HK-2 (cell line): ENCODE measurements around the gene IL2RA.
"Not testable (repeated sequence)": the region's sequence is repeated elsewhere in the genome, so short reads cannot be mapped to it uniquely, and the experiment has no call there.

Experiments
- DNase-seq: peaks from one replicate; pipeline ENCODE4 v3.0.0-alpha.2; 2018; ENCODE audit not compliant: unreplicated experiment

The IL2RA gene

DNA sequence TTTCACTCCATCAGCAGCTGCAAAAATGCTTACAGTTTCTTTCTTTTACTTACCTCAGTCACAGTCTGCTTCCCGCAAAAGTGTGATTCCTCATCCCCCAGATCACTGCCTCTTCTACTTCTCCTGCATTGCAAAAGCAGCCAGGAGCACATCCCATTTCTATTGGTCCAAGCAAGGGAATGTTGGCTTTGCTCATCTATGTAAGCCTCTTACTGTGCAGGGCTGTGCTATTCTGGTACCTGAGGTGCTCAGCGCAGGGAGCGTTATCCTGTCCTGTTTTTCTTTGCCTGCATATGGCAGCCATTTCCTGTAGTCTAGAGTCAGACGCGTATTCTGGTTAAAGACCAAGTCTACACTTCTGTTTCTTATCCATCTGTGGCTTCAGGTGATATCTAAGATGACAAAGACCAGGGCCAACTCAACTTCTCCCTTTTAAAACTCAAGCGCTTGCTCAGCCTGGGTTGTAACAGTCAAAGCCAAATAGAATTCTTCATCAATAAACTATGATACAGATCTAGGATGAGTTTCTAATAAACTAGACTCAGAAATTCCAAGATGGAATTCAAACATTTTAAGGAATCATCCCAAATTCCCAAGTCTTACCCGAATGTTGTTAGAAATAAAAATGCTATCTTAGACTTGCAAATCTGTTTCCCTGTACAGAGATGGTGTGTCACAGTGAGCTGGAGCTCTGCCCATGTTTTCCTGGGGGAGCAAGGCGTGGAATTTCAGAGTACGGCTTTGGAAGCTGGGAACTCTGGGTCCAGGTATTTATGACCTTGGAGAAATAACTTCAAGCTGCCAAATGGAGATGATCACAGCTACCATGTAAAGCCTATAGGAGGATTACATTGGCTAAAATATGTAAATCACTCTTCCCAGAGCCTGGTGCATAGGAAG is 20.6 kb upstream of the IL2RA start:
- no peak for DNase-seq

GRCh38 chr10:6080417-6080973 is 18.3 kb upstream of the IL2RA start:
- DNase-seq, result no peak

- no peak for DNase-seq
Observed at GRCh38 chr10:6079044-6079443, 16.9 kb upstream of the IL2RA start.

DNA sequence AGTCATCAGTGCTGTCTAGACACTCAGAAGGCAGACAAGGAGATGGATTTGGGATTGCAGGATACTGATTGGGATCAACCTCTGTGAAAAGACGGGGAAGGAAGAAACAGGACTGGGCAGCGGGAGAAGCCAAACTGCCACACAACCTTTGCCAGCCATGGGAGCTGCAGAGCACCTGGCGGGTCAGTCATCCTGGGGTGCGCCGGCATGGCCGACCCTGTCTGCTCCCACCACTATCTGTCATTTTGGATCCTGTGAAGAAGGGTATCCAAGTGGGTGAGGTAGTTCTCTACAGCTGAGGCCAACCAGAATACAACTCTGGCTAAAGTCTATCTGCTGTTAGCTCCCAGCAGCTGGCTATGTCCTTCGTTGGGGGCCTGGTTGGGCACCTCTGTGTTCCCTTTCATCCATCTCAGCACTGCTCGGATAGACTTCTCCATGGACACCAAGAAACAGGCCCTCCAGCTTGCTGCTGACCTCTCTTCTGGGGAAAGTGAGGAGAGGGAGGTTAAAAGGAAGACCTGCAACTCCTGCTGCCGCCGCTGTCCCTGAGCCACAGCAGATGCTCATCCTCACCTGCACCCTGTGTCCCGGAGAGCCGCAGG is 15.0 kb upstream of the IL2RA start:
- no peak for DNase-seq

- no peak for DNase-seq
Observed at GRCh38 chr10:6074489-6075301, 12.5 kb upstream of the IL2RA start.

DNA sequence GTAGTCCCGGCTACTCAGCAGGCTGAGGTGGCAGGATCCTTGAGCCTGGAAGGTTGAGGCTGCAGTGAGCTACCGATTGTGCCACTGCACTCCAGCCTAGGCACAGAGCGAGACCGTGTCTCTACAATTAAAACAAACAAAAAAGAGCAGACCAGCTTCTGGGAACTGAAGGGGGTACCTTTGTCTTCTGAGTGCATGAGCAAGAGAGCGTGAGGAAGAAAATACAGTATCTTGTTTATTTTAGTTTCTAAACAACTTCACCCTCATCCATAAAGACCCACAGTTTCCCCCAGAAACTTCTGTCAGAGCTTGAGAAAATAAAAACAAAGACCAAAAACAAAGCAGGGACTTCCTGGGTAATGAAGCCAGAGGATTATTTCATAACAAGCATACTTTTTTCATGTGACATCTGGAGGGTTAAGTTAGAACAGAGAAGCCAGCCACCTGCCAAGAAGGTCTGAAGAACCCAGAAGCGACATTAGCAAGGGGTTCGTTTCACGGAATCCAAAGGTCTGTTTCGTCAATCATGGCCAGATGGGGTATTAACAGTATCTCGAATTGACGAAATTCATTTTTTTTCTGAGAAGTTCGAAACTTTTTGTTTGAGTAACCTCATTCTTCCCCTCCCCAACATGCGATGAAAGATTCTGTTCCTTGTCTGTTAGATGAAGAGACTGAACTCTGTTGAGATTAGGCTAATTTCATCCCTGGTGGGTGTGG is 10.2 kb upstream of the IL2RA start:
- DNase-seq, result no peak

DNA sequence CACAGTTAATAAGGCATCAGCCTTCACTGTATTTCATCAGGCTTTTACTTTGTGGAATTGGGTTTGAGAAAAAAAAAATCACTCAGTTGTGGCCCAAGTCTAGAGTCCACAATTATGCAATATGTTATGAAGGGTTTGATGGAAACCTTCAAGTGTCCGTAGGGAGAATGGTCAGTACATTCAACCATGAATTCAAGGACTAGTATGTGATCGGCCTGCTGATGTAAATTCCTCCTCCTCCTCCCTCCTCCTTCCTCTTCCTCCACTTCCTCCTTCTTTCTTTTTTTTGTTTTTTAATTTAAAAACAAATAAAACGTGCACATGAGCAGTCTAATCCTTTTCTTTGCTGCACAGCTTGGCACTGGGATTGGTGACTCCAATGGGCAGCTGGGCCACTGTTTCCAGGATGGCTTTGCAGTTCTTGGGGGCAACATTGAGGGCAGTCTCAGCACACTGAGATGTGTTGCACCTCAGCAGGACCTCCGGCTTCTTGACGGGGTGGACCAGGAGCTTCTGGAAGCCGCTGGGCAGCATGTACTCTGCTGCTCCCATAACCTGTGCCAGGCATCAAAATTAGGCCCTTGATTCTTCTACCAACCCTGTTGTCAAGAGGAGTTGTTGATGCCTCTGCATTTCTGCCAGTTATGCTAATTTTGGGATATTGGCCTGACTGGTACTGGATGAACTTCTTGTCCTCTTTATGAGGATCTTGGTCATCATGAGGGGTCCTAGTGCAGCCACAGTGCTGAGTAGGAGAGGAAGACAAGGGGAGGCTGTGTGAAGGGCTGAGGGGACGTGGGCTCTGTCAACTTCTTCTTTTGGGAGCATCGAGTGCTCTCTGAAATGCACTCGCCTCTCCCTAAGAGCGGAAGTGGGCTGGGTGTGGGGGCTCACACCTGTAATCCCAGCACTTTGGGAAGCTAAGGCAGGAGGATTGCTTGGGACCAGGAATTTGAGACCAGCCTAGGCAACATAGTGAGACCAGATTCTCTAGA is 9.3 kb upstream of the IL2RA start:
- DNase-seq, result no peak

DNA sequence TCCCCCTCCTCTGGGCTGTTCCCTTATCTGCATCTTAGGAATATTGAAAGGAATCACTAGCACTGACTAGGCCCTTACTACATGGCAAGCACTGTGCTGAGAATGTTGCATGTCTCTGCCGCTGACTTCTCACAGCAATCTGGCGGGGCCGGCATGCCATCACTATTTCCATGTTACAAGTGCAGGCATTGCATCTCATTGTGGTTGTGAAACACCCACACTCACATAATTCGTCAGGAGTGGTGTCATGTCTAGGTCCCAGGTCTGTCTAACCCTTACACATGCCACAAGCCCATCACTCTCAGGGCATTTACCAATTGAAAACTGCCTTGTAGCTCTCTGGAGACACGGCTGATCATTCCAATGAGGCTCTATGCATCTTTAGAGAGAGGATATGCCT is 8.5 kb upstream of the IL2RA start:
- DNase-seq, result no peak

DNA sequence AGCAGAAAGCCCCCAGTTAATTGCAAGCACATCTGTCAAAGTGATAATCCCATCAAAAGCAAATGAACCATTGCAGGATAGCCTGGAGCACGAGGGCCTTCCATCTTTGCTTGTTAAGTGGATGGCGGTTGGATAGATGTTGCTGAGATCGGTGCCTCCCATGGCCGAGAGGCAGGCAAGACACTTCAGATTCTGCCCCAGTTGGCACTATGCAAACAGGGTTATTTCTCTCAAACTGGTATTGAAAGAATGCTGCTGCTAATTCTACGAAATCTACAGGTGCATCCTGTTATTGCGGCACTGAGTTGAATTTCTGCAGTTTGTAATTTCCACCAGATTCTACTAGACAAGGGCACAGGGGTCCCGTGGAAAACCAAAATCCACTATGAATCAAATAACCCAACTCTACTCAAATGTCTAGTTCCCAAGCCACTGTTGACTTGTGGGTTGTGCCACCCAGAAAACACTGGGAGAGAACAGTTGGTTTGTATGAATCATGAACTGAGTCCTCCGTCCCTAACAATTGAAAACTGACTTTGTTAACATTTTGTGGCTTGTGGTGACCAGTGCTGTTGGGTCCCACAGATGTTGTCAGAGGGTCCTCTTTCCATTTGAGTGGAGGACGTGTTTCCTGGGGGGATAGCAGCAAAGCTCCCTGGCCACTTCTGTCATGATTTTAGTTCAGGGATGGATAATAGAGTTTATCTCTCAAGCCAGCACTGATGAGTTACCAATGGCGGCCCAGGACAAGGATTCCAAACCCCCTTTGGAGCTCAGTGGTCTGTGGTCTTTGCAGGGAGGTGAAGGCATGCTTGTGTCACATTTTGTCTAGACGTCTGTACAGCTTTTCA is 7.1 kb upstream of the IL2RA start:
- no peak for DNase-seq

- DNase-seq, result no peak
Observed at GRCh38 chr10:6068422-6068821, 6.3 kb upstream of the IL2RA start.

DNA sequence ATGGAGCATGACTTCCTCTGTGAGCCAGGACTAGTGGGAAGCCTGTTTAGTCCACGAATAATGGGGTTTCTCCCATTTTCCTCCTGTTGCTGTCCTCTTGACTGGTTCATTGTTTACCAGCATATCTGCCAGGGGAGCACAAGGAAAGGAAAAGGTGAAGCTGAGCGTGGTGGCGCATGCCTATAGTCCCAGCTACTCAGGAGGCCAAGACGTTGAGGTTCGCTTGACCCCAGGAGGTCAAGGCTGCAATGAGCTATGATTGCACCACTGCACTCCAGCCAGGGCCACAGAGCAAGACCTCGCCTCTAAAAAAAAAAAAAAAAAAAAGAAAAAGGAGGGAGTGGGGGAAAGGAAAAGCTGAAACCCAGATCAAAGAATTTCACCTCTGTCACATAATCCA is 5.8 kb upstream of the IL2RA start:
- DNase-seq, result no peak

- DNase-seq, result no peak
Observed at GRCh38 chr10:6067457-6067856, 5.3 kb upstream of the IL2RA start.

GRCh38 chr10:6065835-6066234 is 3.7 kb upstream of the IL2RA start:
- no peak for DNase-seq

- DNase-seq, result no peak
Observed at GRCh38 chr10:6065406-6065805, 3.2 kb upstream of the IL2RA start.

- DNase-seq, result not testable (repeated sequence)
Observed at GRCh38 chr10:6064726-6065125, 2.6 kb upstream of the IL2RA start.

GRCh38 chr10:6064119-6064518 is 2.0 kb upstream of the IL2RA start:
- no peak for DNase-seq

- DNase-seq, result no peak
Observed at GRCh38 chr10:6061056-6061455, 1.1 kb downstream of the IL2RA start.

DNA sequence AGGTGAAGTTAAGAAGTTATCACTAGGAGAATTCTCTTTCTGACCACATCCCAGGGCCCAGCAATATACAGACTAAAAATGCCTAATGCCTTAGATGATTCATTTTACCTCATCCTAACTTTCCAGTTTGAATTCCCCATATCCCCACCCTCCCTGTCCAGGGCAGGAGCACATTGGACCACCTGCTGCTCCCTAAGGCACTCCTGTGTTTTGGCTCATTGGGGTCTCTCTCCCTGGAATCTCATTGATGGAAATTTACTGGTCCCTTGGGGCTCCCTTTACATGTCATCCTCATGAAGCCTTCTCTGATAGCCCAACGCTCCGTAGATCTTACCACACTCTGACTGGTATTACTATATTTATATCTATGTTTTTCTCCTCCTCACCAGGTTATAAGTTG is 2.7 kb downstream of the IL2RA start:
- no peak for DNase-seq

- DNase-seq, result no peak
Observed at GRCh38 chr10:6058682-6059475, 3.3 kb downstream of the IL2RA start.
